Suprapubic skin (tissue), 4 donors: Measurements from ENCODE around the gene INPP1. TPM values are rescaled to one million over a fixed set of nuclear protein-coding genes. Genes with fewer than 3 reads are reported as not detected.

Source experiments
- DNase-seq, 2 donors: peaks; one replicate each; pipeline ENCODE4 v3.0.0-alpha.2; 2019; ENCODE audit warnings: low spot score in 2 of 2
- H3K27ac ChIP-seq: fragments of 200-600 bp; sonication (generic); one replicate; pipeline ENCODE4 v1.5.1; 2019
- H3K27me3 ChIP-seq: fragments of 200-600 bp; sonication (generic); one replicate; pipeline ENCODE4 v1.5.1; 2019
- H3K36me3 ChIP-seq: fragments of 200-600 bp; sonication (generic); one replicate; pipeline ENCODE4 v1.5.1; 2019
- H3K4me1 ChIP-seq: fragments of 200-600 bp; sonication (generic); one replicate; pipeline ENCODE4 v1.5.1; 2019
- H3K4me3 ChIP-seq: fragments of 200-600 bp; sonication (generic); one replicate; pipeline ENCODE4 v1.5.1; 2019; ENCODE audit warnings: mild to moderate bottlenecking
- H3K9me3 ChIP-seq: fragments of 200-600 bp; sonication (generic); one replicate; pipeline ENCODE4 v1.5.1; 2019
- CTCF ChIP-seq, 2 donors: fragments of 200-600 bp in 1 of 2; fragments of 450-650 bp in 1 of 2; sonication (generic) in 1 of 2; IDR thresholded peaks; one replicate each; pipeline ENCODE4 v1.5.1; 2016 to 2019; ENCODE audit warnings: antibody characterized with exemption in 2 of 2, mild to moderate bottlenecking in 1 of 2, moderate library complexity in 1 of 2
- EP300 ChIP-seq: sonication (generic); formaldehyde crosslinking; IDR thresholded peaks from one replicate; pipeline ENCODE4 v1.6.1; 2017; ENCODE audit warnings: antibody characterized with exemption
- POLR2A ChIP-seq, 2 donors: fragments of 450-650 bp; IDR thresholded peaks; one replicate each; pipeline ENCODE4 v1.6.1; 2017; ENCODE audit warnings: antibody characterized with exemption in 2 of 2, mild to moderate bottlenecking in 2 of 2, moderate library complexity in 2 of 2
- POLR2AphosphoS5 ChIP-seq, 3 donors: sonication (generic); formaldehyde crosslinking; IDR thresholded peaks; one replicate each; pipeline ENCODE4 v1.6.1; 2017; ENCODE audit warnings: antibody characterized with exemption in 3 of 3
- WGBS: methylation state at CpG from one replicate; pipeline ENCODE4 v1.1.5; 2018; 5-methylcytosine and 5-hydroxymethylcytosine counted together
- total RNA-seq, 4 donors: library from RNA; depleted of rRNA; stranded (reverse); fragments of >200 nt; gene quantifications; one replicate each; pipeline ENCODE4 v1.1.0, GENCODE V29; 2016

The INPP1 gene
- total RNA-seq, 4 donors from 2014 or later = 14.0 to 26.5 (median 17.5) TPM

- Histone ChIP-seq H3K36me3 (no peaks in the 10 kb centered on the region), H3K27ac (peak overlapping the region; percentile 72), H3K4me3 (no peak overlapping the region), H3K9me3 (no peaks in the 10 kb centered on the region), H3K27me3 (no peaks in the 10 kb centered on the region), H3K4me1 (peaks cover 68% of the 10 kb centered on the region)
- WGBS = 40% methylated on average over 1 of the region's 1 CpG
- no peak for DNase-seq
- TF ChIP-seq POLR2A (IDR thresholded peaks at IDR 0.05) (no peak), POLR2AphosphoS5 (IDR thresholded peaks at IDR 0.05) (peak in 1 of 3 donors; percentile 26)
Observed at GRCh38 chr2:190418727-190419126, 75.3 kb downstream of the INPP1 start.

- Histone ChIP-seq H3K27me3 (no peaks in the 10 kb centered on the region), H3K36me3 (no peaks in the 10 kb centered on the region), H3K9me3 (no peaks in the 10 kb centered on the region), H3K27ac (no peak overlapping the region), H3K4me3 (no peak overlapping the region), H3K4me1 (peaks cover 54% of the 10 kb centered on the region)
- DNase-seq = no peak
- no peak for TF ChIP-seq EP300
- TF ChIP-seq POLR2AphosphoS5 (IDR thresholded peaks at IDR 0.05) = no peak
- TF ChIP-seq POLR2A (IDR thresholded peaks at IDR 0.05) = no peak
- no peak for TF ChIP-seq CTCF (IDR thresholded peaks at IDR 0.05)
- WGBS = 55% methylated on average over 1 of the region's 1 CpG
Observed at GRCh38 chr2:190420801-190421200, 77.4 kb downstream of the INPP1 start.

Other genes starting within 250 kb of the INPP1 start
- gene HIBCH, start 23.8 kb upstream of the INPP1 start, total RNA-seq = 10 to 100 TPM; 22.9 to 30.4 (median 24.9) TPM
- gene MFSD6, start 64.8 kb downstream of the INPP1 start, total RNA-seq = 100 to 1,000 TPM; 182 to 295 (median 199) TPM
- gene NEMP2, start 191.1 kb downstream of the INPP1 start, total RNA-seq = 1 to 10 TPM; 1.6 to 3.4 (median 2.9) TPM